ENCODE results near the gene SNRNP70. TPM values are rescaled to one million over a fixed set of nuclear protein-coding genes. Genes with fewer than 3 reads are reported as not detected.
"Not testable (repeated sequence)": the region's sequence is repeated elsewhere in the genome, so short reads cannot be mapped to it uniquely, and the experiment has no call there.

Gene SNRNP70
- total RNA-seq, 1 experiment from 2014 or later: 259 TPM

DNA sequence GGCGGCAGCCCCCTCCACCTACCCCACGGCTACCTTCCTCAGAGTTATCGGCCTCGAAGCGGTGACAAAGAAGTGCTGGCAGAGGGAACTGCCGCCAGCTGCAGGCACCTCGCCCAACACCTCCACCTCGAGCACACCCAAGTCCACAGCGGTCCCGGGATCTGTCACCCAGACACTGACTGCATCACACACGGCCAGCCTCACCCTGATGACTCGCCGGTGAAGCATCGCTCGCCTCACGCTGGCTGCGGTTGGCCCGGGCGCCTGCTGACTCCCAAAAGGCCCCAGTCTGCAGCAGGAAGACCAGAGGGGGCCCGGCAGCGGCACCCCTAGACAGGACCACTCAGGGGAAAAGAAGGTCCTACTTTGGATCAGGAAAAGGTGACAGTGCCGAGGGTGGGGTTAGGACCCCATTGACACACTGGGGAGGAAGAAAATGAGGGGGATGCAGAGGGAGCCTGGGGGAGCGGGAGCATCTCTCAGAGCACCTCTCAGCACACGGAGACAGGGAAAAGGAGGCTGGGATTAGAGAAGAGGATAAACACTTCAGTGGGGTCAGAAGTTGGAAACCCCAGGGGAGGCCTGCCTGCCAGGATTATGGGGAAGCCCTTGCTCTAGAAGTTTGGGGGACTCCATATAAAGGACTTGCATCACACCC, 34.7 kb upstream of the SNRNP70 start:
- H3K4me3 Mint-ChIP-seq (ENCODE audit: unreplicated experiment); H3K36me3 Mint-ChIP-seq (ENCODE audit: insufficient read depth, unreplicated experiment); H3K9me3 ChIP-seq; BruUV-seq (replicated peaks); H3K27me3 ChIP-seq (replicated peaks; ENCODE audit: control insufficient read depth, insufficient read depth, low read length); H3K4me1 ChIP-seq; H3K27me3 Mint-ChIP-seq (ENCODE audit: insufficient read depth, unreplicated experiment); H3K4me1 Mint-ChIP-seq (ENCODE audit: low read depth, unreplicated experiment); H3K27ac Mint-ChIP-seq (ENCODE audit: unreplicated experiment); CTCF ChIA-PET; POLR2A ChIA-PET; H3K36me3 ChIP-seq (ENCODE audit: control insufficient read depth, insufficient read depth, low read length); H3K4me3 ChIP-seq (ENCODE audit: low read depth, low read length); intact Hi-C loops (cut with micrococcal nuclease; ENCODE audit: unreplicated experiment); H3K9me3 Mint-ChIP-seq (ENCODE audit: unreplicated experiment): not testable (repeated sequence)
- peak in 1 of 2 experiments; percentile 38 for DNase-seq

DNA sequence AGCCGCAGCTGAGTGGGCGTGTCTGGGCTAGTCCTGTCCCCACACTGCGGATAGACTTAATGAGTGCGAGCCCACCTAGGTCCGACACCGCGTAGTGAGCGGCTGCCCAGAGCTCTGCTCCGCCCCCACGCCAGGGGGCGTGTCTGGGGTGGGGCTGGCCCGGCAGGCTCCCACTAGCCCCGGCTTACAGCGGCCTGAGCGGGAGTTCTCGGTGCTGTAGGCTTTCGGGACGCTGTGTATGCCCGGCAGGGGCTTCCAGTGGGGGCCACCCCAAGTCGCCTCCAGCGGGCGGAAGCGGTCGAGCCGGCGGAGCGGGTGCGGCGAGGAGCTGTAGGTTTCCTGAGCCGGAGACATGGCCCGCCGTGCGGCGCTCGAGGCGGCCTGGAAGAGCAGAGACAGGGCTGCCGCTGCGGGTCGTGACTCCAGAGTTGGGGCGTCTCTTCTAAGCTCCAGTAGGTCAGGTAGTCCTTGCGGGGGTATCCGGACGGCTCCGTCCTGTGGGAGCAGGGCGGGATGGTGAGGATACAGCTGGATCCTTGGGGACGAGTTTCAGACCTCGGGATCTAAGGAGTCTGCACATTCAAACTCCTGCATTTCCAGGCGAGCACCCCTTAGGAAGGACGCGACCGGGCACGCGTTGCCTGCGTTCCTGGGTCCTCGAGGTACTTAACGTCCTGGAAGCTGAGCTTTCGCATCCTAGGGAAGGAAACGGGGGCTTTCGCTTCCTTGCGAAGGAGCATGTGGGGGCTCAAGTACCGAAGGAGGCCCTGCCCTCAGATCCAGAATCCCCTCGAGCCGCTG, 28.9 kb upstream of the SNRNP70 start:
- peak overlapping the region; percentile 51 for H3K4me3 ChIP-seq (ENCODE audit: low read depth, low read length)
- H3K27me3 Mint-ChIP-seq (ENCODE audit: insufficient read depth, unreplicated experiment): peaks cover 9% of the 10 kb centered on the region
- peak overlapping the region; percentile 73 for H3K4me3 Mint-ChIP-seq (ENCODE audit: unreplicated experiment)
- H3K36me3 ChIP-seq (ENCODE audit: control insufficient read depth, insufficient read depth, low read length): no peaks in the 10 kb centered on the region
- intact Hi-C loops (cut with micrococcal nuclease; ENCODE audit: unreplicated experiment): loop anchor here (2.0 kb wide), 1 partner anchor 64 kb away; the partner anchor contains the start of genes GYS1 and RUVBL2
- DNase-seq: peak; percentile 70 to 83
- no peaks in the 10 kb centered on the region for H3K27me3 ChIP-seq (replicated peaks; ENCODE audit: control insufficient read depth, insufficient read depth, low read length)
- H3K36me3 Mint-ChIP-seq (ENCODE audit: insufficient read depth, unreplicated experiment): peaks cover 6% of the 10 kb centered on the region
- BruUV-seq (replicated peaks): no TSS peak
- ChIA-PET POLR2A (interaction anchor here (0.5 to 0.6 kb wide), 2 partner anchors 9 to 445 kb away, joined by 3 read pairs; partner anchors contain the start of gene NTF4), CTCF (interaction anchor here (0.6 to 2.8 kb wide), 13 partner anchors 9 to 467 kb away, joined by 3 to 16 read pairs (median 4); partner anchors contain the start of genes GYS1, NTF4 and RUVBL2)
- H3K27ac Mint-ChIP-seq (ENCODE audit: unreplicated experiment): no peak overlapping the region
- H3K9me3 Mint-ChIP-seq (ENCODE audit: unreplicated experiment): no peaks in the 10 kb centered on the region
- TF ChIP-seq, protein P1, sequence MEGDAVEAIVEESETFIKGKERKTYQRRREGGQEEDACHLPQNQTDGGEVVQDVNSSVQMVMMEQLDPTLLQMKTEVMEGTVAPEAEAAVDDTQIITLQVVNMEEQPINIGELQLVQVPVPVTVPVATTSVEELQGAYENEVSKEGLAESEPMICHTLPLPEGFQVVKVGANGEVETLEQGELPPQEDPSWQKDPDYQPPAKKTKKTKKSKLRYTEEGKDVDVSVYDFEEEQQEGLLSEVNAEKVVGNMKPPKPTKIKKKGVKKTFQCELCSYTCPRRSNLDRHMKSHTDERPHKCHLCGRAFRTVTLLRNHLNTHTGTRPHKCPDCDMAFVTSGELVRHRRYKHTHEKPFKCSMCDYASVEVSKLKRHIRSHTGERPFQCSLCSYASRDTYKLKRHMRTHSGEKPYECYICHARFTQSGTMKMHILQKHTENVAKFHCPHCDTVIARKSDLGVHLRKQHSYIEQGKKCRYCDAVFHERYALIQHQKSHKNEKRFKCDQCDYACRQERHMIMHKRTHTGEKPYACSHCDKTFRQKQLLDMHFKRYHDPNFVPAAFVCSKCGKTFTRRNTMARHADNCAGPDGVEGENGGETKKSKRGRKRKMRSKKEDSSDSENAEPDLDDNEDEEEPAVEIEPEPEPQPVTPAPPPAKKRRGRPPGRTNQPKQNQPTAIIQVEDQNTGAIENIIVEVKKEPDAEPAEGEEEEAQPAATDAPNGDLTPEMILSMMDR (IDR thresholded peaks at IDR 0.05; ENCODE audit: insufficient read depth in 1 of 2, low read depth in 1 of 2, low read length in 1 of 2, severe bottlenecking in 1 of 2, unreplicated experiment in 1 of 2): peak; percentile 42 to 58
- H3K4me1 Mint-ChIP-seq (ENCODE audit: low read depth, unreplicated experiment): peaks cover 8% of the 10 kb centered on the region
- H3K9me3 ChIP-seq: no peaks in the 10 kb centered on the region
- H3K4me1 ChIP-seq: no peaks in the 10 kb centered on the region

DNA sequence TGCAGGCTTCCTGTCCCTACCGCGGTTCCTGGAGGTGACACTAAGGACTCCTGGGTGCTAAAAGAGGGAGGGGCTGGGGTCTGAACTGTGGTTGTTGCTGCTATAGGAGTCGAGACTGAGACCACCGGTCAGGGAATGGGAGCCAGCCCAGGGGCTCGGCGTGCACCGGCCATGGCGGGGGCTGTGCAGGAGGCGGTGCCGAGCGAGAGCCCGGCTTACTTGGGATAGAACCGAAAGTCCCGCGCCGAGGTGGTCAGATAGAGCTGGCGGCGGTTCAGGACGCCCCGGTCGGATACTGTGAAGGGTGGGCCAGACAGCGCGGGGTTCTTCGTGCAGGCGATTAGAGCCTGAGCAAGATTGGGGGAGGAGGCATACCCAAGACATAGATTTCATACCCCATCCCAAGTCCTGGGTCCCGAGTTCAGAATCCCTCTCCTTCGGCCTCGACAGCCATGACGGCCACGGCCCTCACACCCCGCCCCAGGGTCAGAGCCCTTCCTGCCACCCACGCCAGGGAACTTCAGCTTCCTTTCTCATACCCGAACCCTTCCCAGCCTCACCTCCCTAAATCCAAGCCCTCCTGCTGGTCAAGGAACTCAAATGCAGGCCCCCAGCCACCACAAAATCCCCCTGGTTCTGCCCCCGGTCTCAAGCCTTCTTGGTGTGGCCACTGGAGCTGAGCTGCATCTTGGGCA, 28.2 kb upstream of the SNRNP70 start:
- intact Hi-C loops (cut with micrococcal nuclease; ENCODE audit: unreplicated experiment): loop anchor here (2.0 kb wide), 1 partner anchor 64 kb away; the partner anchor contains the start of genes GYS1 and RUVBL2
- H3K4me1 Mint-ChIP-seq (ENCODE audit: low read depth, unreplicated experiment); H3K9me3 Mint-ChIP-seq (ENCODE audit: unreplicated experiment); H3K4me1 ChIP-seq; H3K27me3 ChIP-seq (replicated peaks; ENCODE audit: control insufficient read depth, insufficient read depth, low read length); H3K36me3 ChIP-seq (ENCODE audit: control insufficient read depth, insufficient read depth, low read length); H3K27me3 Mint-ChIP-seq (ENCODE audit: insufficient read depth, unreplicated experiment); H3K9me3 ChIP-seq; H3K36me3 Mint-ChIP-seq (ENCODE audit: insufficient read depth, unreplicated experiment); BruUV-seq (replicated peaks): not testable (repeated sequence)
- ChIA-PET CTCF (interaction anchor here (0.6 to 2.8 kb wide), 14 partner anchors 8 to 468 kb away, joined by 3 to 16 read pairs (median 5); partner anchors contain the start of genes GYS1, LIN7B, NTF4 and RUVBL2), POLR2A (interaction anchor here (0.6 kb wide), 1 partner anchor 64 kb away, joined by 9 read pairs; the partner anchor contains the start of gene GYS1)
- H3K4me3 Mint-ChIP-seq (ENCODE audit: unreplicated experiment): peak overlapping the region; percentile 73
- peak overlapping the region; percentile 3 for H3K27ac Mint-ChIP-seq (ENCODE audit: unreplicated experiment)
- peak in 1 of 2 experiments; percentile 11 for DNase-seq
- peak overlapping the region; percentile 51 for H3K4me3 ChIP-seq (ENCODE audit: low read depth, low read length)

Measured in Caco-2 (cell line).